GM12878 (cell line): ENCODE data around the gene FAM227B. TPM values are rescaled to one million over a fixed set of nuclear protein-coding genes. Genes with fewer than 3 reads are reported as not detected.

Source experiments
- ATAC-seq: fragments of 200-7000 bp; cut with Tn5 transposase; 3 replicates; pipeline ENCODE4 v1.9.1; 2020; ENCODE audit warnings: mild to moderate bottlenecking, moderate library complexity
- BruUV-seq: library from RNA; stranded (reverse); fragments of 400-500 nt; replicated peaks from 2 replicates; lab custom pipeline; 2021; lab: Mats Ljungman, UMichigan
- CTCF ChIA-PET: fragments of 300-600 bp; sonication (Branson Sonifier 250); formaldehyde crosslinking; extraction: SDS; loops from one replicate; lab custom pipeline; 2021; ENCODE audit warnings: inconsistent platforms; lab: Yijun Ruan, JAX
- POLR2A ChIA-PET: fragments of 350-600 bp; formaldehyde crosslinking; extraction: SDS; loops from one replicate; lab custom pipeline; 2021; ENCODE audit warnings: inconsistent platforms; lab: Charles Lee
- RAD21 ChIA-PET: fragments of 300-600 bp; sonication (Branson Sonifier 250); formaldehyde crosslinking; loops from one replicate; lab custom pipeline; 2023; ENCODE audit warnings: antibody characterized with exemption; ENCODE audit not compliant: unreplicated experiment; lab: Charles Lee
- SMC1A ChIA-PET: fragments of 300-600 bp; sonication (Branson Sonifier 250); formaldehyde crosslinking; loops from one replicate; lab custom pipeline; 2023; ENCODE audit not compliant: unreplicated experiment, uncharacterized antibody; lab: Charles Lee
- DNase-seq: peaks from one replicate; pipeline ENCODE4 v3.0.0-alpha.2; 2011; ENCODE audit warnings: low read depth, low spot score
- FAIRE-seq: peaks from 3 replicates; lab custom pipeline; 2011; peaks lifted over from hg19 to GRCh38; lab: Jason Lieb, UNC
- H2AFZ ChIP-seq: 2 replicates; pipeline ENCODE4 v1.6.0; 2011; ENCODE audit warnings: low read depth, low read length, control low read depth; ENCODE audit not compliant: control insufficient read depth
- H3K27ac ChIP-seq: 2 replicates; pipeline ENCODE4 v1.5.1; 2011; ENCODE audit warnings: control low read depth; ENCODE audit not compliant: control insufficient read depth, insufficient read depth
- H3K27me3 ChIP-seq, 2 experiments: replicated peaks in 1 of 2; 2 replicates each; pipeline versions ENCODE4 v1.6.0 to v1.6.1; 2011; ENCODE audit warnings: low read length in 1 of 2; ENCODE audit not compliant: control insufficient read depth in 2 of 2, insufficient read depth in 2 of 2
- H3K36me3 ChIP-seq, 2 experiments: 2 replicates each; pipeline ENCODE4 v1.5.1; 2011; ENCODE audit warnings: low read length in 1 of 2; ENCODE audit not compliant: control insufficient read depth in 2 of 2, insufficient read depth in 2 of 2
- H3K4me1 ChIP-seq: 2 replicates; pipeline ENCODE4 v1.6.1; 2011; ENCODE audit warnings: mild to moderate bottlenecking, low read length, moderate library complexity, mixed read lengths; ENCODE audit not compliant: control insufficient read depth, insufficient read depth
- H3K4me2 ChIP-seq: 2 replicates; pipeline ENCODE4 v1.6.0; 2011; ENCODE audit warnings: control low read depth; ENCODE audit not compliant: control insufficient read depth, insufficient read depth
- H3K4me3 ChIP-seq: fragments of 200-600 bp; sonication (generic); 2 replicates; pipeline ENCODE4 v1.5.1; 2016
- H3K79me2 ChIP-seq: 2 replicates; pipeline ENCODE4 v1.6.0; 2011; ENCODE audit warnings: low read length; ENCODE audit not compliant: control insufficient read depth, insufficient read depth
- H3K9ac ChIP-seq: 2 replicates; pipeline ENCODE4 v1.8.0; 2011; ENCODE audit warnings: low read length, control low read depth, mixed read lengths; ENCODE audit not compliant: control insufficient read depth, insufficient read depth
- H3K9me3 ChIP-seq: replicated peaks from 3 replicates; pipeline ENCODE4 v1.5.1; 2011; ENCODE audit warnings: mild to moderate bottlenecking, low read length; ENCODE audit not compliant: control insufficient read depth, insufficient read depth
- H4K20me1 ChIP-seq: 2 replicates; pipeline ENCODE4 v1.6.0; 2011; ENCODE audit not compliant: control insufficient read depth, insufficient read depth
- MEF2A ChIP-seq: IDR thresholded peaks from 2 replicates; pipeline ENCODE4 v1.6.1; 2011; ENCODE audit warnings: low read depth, mild to moderate bottlenecking, low read length, moderate library complexity; ENCODE audit not compliant: insufficient read depth
- POLR2A ChIP-seq: IDR thresholded peaks from 2 replicates; pipeline ENCODE4 v1.6.1; 2011; ENCODE audit warnings: low read depth, mild to moderate bottlenecking, low read length
- RBBP5 ChIP-seq: fragments of 200-600 bp; sonication (generic); conservative IDR thresholded peaks from 2 replicates; pipeline ENCODE4 v1.6.1; 2016
- RUNX3 ChIP-seq: IDR thresholded peaks from 2 replicates; pipeline ENCODE4 v1.6.1; 2012; ENCODE audit warnings: low read length, inconsistent platforms
- WGBS: methylation state at CpG from one replicate; pipeline ENCODE4 v1.1.6; 2016; ENCODE audit warnings: low lambda C conversion rate; ENCODE audit not compliant: insufficient replicate concordance, insufficient coverage; ENCODE audit errors: missing lambda C conversion rate; 5-methylcytosine and 5-hydroxymethylcytosine counted together
- in situ Hi-C: fragments of 300-500 bp; cut with MboI; formaldehyde crosslinking; loops from 9 replicates; pipeline ENCODE4 v1.14.3; 2018; ENCODE audit warnings: mixed read lengths
- intact Hi-C: fragments of 100-400 bp; cut with micrococcal nuclease; formaldehyde crosslinking; loops from one replicate; pipeline ENCODE4 v1.14.2; 2022; ENCODE audit not compliant: unreplicated experiment
- polyA plus RNA-seq, 11 experiments: library from polyadenylated mRNA; depleted of rRNA in 4 of 11; unstranded in 6 of 11; stranded (reverse) in 5 of 11; fragments of >200 nt; fragmentation: Nextera tagmentation in 4 of 11; fragmentation: Illumina TruSeq in 1 of 11; extraction: Ambion mirVana in 4 of 11; extraction: Trizol in 1 of 11; gene quantifications; 1 replicate in 1 of 11; 2 replicates in 10 of 11; pipeline versions ENCODE4 v1.2.1 to v1.2.3, GENCODE V29; 2011 to 2016; ENCODE audit warnings: inconsistent platforms in 2 of 11, missing spikeins in 2 of 11, low read depth in 1 of 11
- total RNA-seq, 4 experiments: library from RNA; depleted of rRNA in 3 of 4; stranded (reverse); fragments of >200 nt in 3 of 4; fragmentation: Illumina TruSeq in 1 of 4; extraction: Trizol in 1 of 4; gene quantifications; 2 replicates each; pipeline versions ENCODE4 v1.2.1 to v1.2.3, GENCODE V29; 2013 to 2021
- TF ChIP-seq, protein P1 (sequence below): fragments of 450-650 bp; IDR thresholded peaks from 2 replicates; pipeline ENCODE4 v1.6.1; 2016; ENCODE audit warnings: mild to moderate bottlenecking

The FAM227B gene
- total and polyA plus RNA-seq, 10 of the 15 experiments (the other 5 are each of a cell fraction or from before 2014, with no cell fraction given), result 3.9 to 12.6 (median 6.9) TPM

DNA sequence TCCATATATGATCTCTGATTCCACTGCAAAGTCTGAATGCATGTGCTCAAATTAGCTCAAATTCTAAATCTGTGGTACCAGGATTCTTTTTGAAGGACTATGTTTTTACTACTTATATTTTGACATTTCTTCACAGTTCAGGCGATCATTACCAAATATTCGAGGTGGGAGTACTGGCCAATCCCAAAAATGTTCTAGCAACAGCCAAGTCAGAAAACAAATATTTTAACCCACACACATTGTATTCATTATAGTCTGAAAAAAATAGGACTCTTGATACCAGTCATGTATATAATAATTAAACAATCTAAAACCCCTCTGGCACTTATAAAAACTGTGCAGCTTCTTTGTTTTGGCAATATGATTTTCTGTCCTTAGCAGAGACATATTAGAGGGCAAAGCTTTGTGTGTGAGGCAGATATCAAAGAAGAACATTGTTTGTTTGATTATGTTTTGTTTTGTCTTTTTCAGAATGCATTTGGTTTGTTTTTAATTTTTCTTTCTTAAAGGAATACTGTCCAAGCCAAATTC lies 160.1 kb downstream of the FAM227B start:
- DNase-seq (no peak), ATAC-seq (no peak), FAIRE-seq (no peak)
- BruUV-seq, result no TSS peak
- Histone ChIP-seq H3K4me3 (no peak overlapping the region), H3K27me3 (no peaks in the 10 kb centered on the region; a peak in 1 of 4 replicates), H4K20me1 (no peaks in the 10 kb centered on the region), H3K79me2 (no peaks in the 10 kb centered on the region), H3K9me3 (no peaks in the 10 kb centered on the region), H2AFZ (no peak overlapping the region), H3K27ac (no peak overlapping the region), H3K4me1 (no peaks in the 10 kb centered on the region), H3K4me2 (no peak overlapping the region), H3K9ac (no peak overlapping the region), H3K36me3 (no peaks in the 10 kb centered on the region)
- SMC1A ChIA-PET, result no interaction called here
- TF ChIP-seq RBBP5 (no peak), MEF2A (no peak), POLR2A (no peak)
- TF ChIP-seq, protein P1, sequence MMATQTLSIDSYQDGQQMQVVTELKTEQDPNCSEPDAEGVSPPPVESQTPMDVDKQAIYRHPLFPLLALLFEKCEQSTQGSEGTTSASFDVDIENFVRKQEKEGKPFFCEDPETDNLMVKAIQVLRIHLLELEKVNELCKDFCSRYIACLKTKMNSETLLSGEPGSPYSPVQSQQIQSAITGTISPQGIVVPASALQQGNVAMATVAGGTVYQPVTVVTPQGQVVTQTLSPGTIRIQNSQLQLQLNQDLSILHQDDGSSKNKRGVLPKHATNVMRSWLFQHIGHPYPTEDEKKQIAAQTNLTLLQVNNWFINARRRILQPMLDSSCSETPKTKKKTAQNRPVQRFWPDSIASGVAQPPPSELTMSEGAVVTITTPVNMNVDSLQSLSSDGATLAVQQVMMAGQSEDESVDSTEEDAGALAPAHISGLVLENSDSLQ, result no peak
- RAD21 ChIA-PET, result no interaction called here
- WGBS, result 65% methylated on average over 2 of the region's 2 CpGs
- intact Hi-C loops, result no loop called here
- POLR2A ChIA-PET, result no interaction called here
- CTCF ChIA-PET, result interaction anchor here (0.9 to 2.6 kb wide), 2 partner anchors 11 to 544 kb away, joined by 3 to 8 read pairs; no protein-coding TSS in a partner anchor
- in situ Hi-C loops, result no loop called here

DNA sequence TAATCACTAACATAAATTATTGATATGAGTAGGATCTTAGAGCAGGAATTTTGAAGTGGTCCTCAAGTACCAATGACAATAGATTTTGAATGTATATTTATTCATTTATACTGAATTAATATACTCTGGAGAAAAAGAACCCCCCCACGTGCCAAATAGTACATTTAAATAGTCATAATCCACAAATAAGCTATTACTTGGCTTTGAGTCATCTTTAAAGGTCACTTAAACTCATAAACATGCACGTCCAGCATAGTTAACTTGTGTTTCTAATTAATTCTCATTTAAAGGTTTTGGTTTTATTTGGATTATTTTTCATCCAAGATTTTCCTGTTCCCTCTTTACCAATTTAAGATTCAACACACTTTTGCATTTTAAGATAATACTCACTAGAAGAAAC lies 162.5 kb downstream of the FAM227B start:
- Histone ChIP-seq H3K9me3 (no peaks in the 10 kb centered on the region), H3K4me3 (no peak overlapping the region), H3K79me2 (no peaks in the 10 kb centered on the region), H3K4me1 (no peaks in the 10 kb centered on the region), H3K27me3 (no peaks in the 10 kb centered on the region; a peak in 1 of 4 replicates), H4K20me1 (no peaks in the 10 kb centered on the region), H3K4me2 (no peak overlapping the region), H2AFZ (no peak overlapping the region), H3K36me3 (no peaks in the 10 kb centered on the region), H3K9ac (no peak overlapping the region), H3K27ac (no peak overlapping the region)
- DNase-seq (no peak), ATAC-seq (no peak), FAIRE-seq (no peak)
- in situ Hi-C loops (no loop called here), intact Hi-C loops (no loop called here)
- CTCF ChIA-PET, result no interaction called here
- POLR2A ChIA-PET, result no interaction called here
- SMC1A ChIA-PET, result no interaction called here
- BruUV-seq, result no TSS peak
- RAD21 ChIA-PET, result no interaction called here
- 0% methylated on average over 2 of the region's 2 CpGs for WGBS
- no peak for TF ChIP-seq RUNX3
